Bronchial epithelial cell (primary cell): Measurements from ENCODE around the gene HLA-DPB1. TPM values are rescaled to one million over a fixed set of nuclear protein-coding genes. Genes with fewer than 3 reads are reported as not detected.

Source experiments
- DNase-seq: peaks from one replicate; pipeline ENCODE4 v3.0.0-alpha.2; 2010; ENCODE audit warnings: low read depth
- FAIRE-seq: peaks from 2 replicates; lab custom pipeline; 2011; peaks lifted over from hg19 to GRCh38; lab: Jason Lieb, UNC
- H3K27me3 ChIP-seq: 2 replicates; pipeline ENCODE4 v1.5.1; 2011; ENCODE audit warnings: low read length; ENCODE audit not compliant: control insufficient read depth, insufficient read depth
- H3K36me3 ChIP-seq: 2 replicates; pipeline ENCODE4 v1.5.1; 2011; ENCODE audit warnings: low read length; ENCODE audit not compliant: control insufficient read depth, insufficient read depth
- H3K4me3 ChIP-seq: 2 replicates; pipeline ENCODE4 v1.5.1; 2011; ENCODE audit warnings: mild to moderate bottlenecking, low read depth, low read length, control low read depth
- CTCF ChIP-seq: IDR thresholded peaks from 2 replicates; pipeline ENCODE4 v1.5.1; 2011; ENCODE audit warnings: mild to moderate bottlenecking, moderate library complexity, low read length, control low read depth, inconsistent platforms; ENCODE audit not compliant: insufficient read depth, severe bottlenecking
- total RNA-seq: library from RNA; depleted of rRNA; stranded (reverse); fragments of >200 nt; gene quantifications from 2 replicates; pipeline ENCODE4 v1.2.1, GENCODE V29; 2014

Gene HLA-DPB1
- total RNA-seq, 1 donor from 2014 or later: 0.53 TPM

- FAIRE-seq: no peak
- no peak for DNase-seq
These were observed 41.3 kb downstream of the HLA-DPB1 start for GRCh38 chr6:33116841-33117711.

DNA sequence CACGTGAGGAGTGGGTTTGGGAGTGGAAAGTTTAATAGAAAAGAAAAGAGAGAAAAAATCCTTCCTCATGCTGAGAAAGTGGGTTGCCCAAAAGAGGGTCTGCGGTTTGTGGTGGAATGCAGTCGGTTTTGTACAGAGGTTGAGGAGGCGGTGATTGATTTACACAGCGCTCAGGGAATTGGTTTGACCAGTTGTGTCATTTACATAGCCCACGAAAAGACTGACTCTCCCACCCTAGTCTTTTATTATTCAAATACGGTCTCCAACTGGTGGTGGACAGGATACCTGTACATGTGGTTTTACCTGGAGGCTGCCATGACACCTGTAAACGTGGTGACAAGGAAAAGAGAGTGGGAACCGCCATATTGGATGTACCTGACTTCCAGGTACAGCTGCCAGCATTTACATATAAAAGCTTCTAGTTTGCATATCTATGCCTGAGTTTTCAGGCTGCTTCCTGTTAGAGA lies 42.1 kb downstream of the HLA-DPB1 start:
- FAIRE-seq: no peak
- peaks cover 20% of the 10 kb centered on the region for H3K27me3 ChIP-seq
- no peak for TF ChIP-seq CTCF

More at GRCh38 chr6:33116841-33117711, 41.3 kb downstream of the HLA-DPB1 start:
- Histone ChIP-seq H3K36me3 (no peaks in the 10 kb centered on the region), H3K4me3 (no peak overlapping the region), H3K27me3 (peaks cover 20% of the 10 kb centered on the region)
- no peak for TF ChIP-seq CTCF

DNA sequence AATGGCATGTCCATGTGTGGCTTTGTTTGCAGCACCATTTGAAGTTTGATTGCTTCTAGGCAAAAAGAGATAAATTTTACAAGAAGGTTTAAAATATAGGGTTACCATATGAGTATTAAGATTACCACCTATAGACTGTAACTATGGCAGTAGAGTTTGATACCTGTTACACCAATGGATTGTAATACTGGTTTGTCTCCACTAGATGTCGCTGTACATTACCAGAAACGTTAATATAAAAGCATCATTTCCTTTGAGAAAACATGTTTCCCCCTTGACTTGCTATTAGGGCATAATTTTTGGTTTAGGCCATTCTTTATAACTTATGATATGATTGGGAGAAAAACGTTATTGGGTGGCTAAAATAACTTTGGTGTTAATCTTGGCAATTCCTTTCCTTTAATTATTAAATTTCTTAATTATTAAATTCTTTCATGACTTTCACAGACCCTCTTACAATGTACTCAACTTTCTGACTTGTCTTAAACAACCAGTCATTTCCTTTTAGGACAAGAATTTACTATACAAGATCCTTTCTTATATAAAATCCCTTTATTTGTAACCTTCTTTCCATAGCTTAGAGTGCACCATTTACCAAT lies 42.8 kb downstream of the HLA-DPB1 start:
- Histone ChIP-seq H3K4me3 (no peak overlapping the region), H3K27me3 (peaks cover 18% of the 10 kb centered on the region), H3K36me3 (no peaks in the 10 kb centered on the region)
- DNase-seq (peak; percentile 46), FAIRE-seq (no peak)
- TF ChIP-seq CTCF: peak; percentile 37

More for the DNA sequence above, 42.1 kb downstream of the HLA-DPB1 start:
- no peak overlapping the region for H3K4me3 ChIP-seq
- DNase-seq: no peak
- H3K36me3 ChIP-seq: no peaks in the 10 kb centered on the region

DNA sequence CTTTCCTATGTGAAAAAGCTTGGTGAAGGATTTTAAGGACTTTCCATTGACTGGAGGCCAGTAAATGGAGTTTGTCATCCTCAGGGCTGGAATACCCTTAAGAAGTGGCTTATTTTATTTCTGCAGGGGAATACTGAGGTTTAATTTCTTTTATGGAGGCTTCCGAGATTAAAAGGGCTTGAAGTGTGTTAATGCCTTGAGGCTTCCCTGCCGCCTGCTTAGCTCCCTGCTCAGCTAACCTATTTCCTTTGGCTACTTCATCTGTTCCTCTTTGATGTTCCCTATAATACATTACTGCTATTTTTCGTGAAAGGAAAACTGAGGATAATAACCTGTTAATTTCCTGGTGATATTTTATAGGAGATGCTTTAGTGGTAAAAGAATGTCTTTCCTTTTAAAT lies 44.2 kb downstream of the HLA-DPB1 start:
- no peak for FAIRE-seq
- TF ChIP-seq CTCF: no peak
- Histone ChIP-seq H3K36me3 (no peaks in the 10 kb centered on the region), H3K27me3 (peaks cover 16% of the 10 kb centered on the region), H3K4me3 (no peak overlapping the region)
- DNase-seq: no peak

DNA sequence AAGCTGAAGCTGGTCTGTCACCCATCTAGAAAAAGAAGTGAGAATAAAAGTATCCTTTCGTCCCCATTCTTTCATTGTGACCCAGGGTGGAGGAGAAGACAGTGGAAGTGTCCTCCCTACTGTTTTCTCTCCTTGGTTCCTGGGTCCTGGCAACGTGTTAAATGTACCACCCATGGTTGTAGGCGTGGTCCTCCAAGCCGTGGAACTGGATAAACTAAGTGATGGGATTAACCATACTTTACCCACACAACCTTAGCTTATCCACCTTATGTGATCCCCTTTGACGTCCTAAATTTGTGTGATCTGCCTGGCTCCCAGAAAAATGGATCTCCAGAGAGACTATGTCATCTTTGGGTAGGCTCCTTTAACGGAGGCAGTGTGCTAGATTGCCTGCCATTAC lies 47.4 kb downstream of the HLA-DPB1 start:
- TF ChIP-seq CTCF: no peak
- FAIRE-seq (peak; percentile 50), DNase-seq (no peak)
- H3K4me3 ChIP-seq: no peak overlapping the region
- no peaks in the 10 kb centered on the region for H3K27me3 ChIP-seq
- H3K36me3 ChIP-seq: no peaks in the 10 kb centered on the region
